H1 (cell line): Measurements from ENCODE around the gene MDH1B. TPM values are rescaled to one million over a fixed set of nuclear protein-coding genes. Genes with fewer than 3 reads are reported as not detected.

Source experiments
- CTCF ChIA-PET: fragments of 300-600 bp; sonication (Branson Sonifier 250); formaldehyde crosslinking; loops from one replicate; lab custom pipeline; 2021; ENCODE audit not compliant: partially characterized antibody; lab: Charles Lee
- POLR2A ChIA-PET: fragments of 300-600 bp; sonication (Branson Sonifier 250); formaldehyde crosslinking; loops from one replicate; lab custom pipeline; 2021; ENCODE audit warnings: inconsistent platforms; ENCODE audit not compliant: partially characterized antibody; lab: Charles Lee
- DNase-seq, 2 experiments: peaks; one replicate each; pipeline versions ENCODE4 v3.0.0 to v3.0.0-alpha.2; 2010 to 2022; ENCODE audit warnings: low spot score in 2 of 2, low read depth in 1 of 2, mixed read lengths in 1 of 2
- FAIRE-seq: peaks from 2 replicates; lab custom pipeline; 2011; peaks lifted over from hg19 to GRCh38; lab: Jason Lieb, UNC
- H2AFZ ChIP-seq: 2 replicates; pipeline ENCODE4 v1.8.1; 2012; ENCODE audit warnings: low read length, inconsistent platforms
- H2AK5ac ChIP-seq: 2 replicates; pipeline ENCODE4 v1.6.1; 2013; ENCODE audit warnings: low read depth, low read length
- H2BK120ac ChIP-seq: replicated peaks from 2 replicates; pipeline ENCODE3; 2013; ENCODE audit warnings: low read depth, low read length, inconsistent platforms
- H2BK12ac ChIP-seq: 2 replicates; pipeline ENCODE4 v1.6.1; 2013; ENCODE audit warnings: low read depth, low read length
- H2BK15ac ChIP-seq: 2 replicates; pipeline ENCODE4 v1.6.1; 2013; ENCODE audit warnings: low read length
- H2BK20ac ChIP-seq: 2 replicates; pipeline ENCODE4 v1.6.1; 2013; ENCODE audit warnings: low read length
- H2BK5ac ChIP-seq: 2 replicates; pipeline ENCODE4 v1.6.1; 2013; ENCODE audit warnings: low read depth, low read length
- H3K14ac ChIP-seq: 2 replicates; pipeline ENCODE4 v1.6.1; 2013; ENCODE audit warnings: inconsistent platforms; ENCODE audit not compliant: insufficient read length
- H3K18ac ChIP-seq: 2 replicates; pipeline ENCODE4 v1.6.1; 2013; ENCODE audit warnings: low read length; ENCODE audit errors: extremely low read depth
- H3K23ac ChIP-seq: 2 replicates; pipeline ENCODE4 v1.6.1; 2013; ENCODE audit warnings: inconsistent platforms; ENCODE audit not compliant: insufficient read length
- H3K23me2 ChIP-seq: 2 replicates; pipeline ENCODE4 v1.6.1; 2013; ENCODE audit warnings: low read depth, low read length
- H3K27ac ChIP-seq: 2 replicates; pipeline ENCODE4 v1.6.1; 2011; ENCODE audit warnings: low read depth, low read length, inconsistent platforms
- H3K27me3 ChIP-seq, 4 experiments: replicated peaks in 1 of 4; 1 replicate in 1 of 4; 2 replicates in 3 of 4; pipeline versions ENCODE4 v1.6.1 to v1.8.1; 2011 to 2013; ENCODE audit warnings: low read length in 3 of 4, mild to moderate bottlenecking in 3 of 4, inconsistent platforms in 2 of 4, mixed read lengths in 2 of 4, moderate library complexity in 1 of 4; ENCODE audit not compliant: control insufficient read depth in 3 of 4, insufficient read depth in 3 of 4; ENCODE audit errors: extremely low read depth in 1 of 4
- H3K36me3 ChIP-seq, 4 experiments: 2 replicates each; pipeline versions ENCODE4 v1.6.1 to v1.8.1; 2011 to 2013; ENCODE audit warnings: mild to moderate bottlenecking in 4 of 4, low read length in 3 of 4, moderate library complexity in 2 of 4, control low read depth in 1 of 4, inconsistent platforms in 1 of 4; ENCODE audit not compliant: insufficient read depth in 4 of 4, control insufficient read depth in 2 of 4
- H3K4ac ChIP-seq: replicated peaks from 2 replicates; pipeline ENCODE3; 2013; ENCODE audit warnings: low read length, low read depth, mixed read lengths, inconsistent platforms; ENCODE audit not compliant: insufficient read length
- H3K4me1 ChIP-seq, 4 experiments: replicated peaks in 1 of 4; 1 replicate in 1 of 4; 2 replicates in 3 of 4; pipeline versions ENCODE4 v1.6.1 to v1.8.1; 2011 to 2013; ENCODE audit warnings: low read length in 3 of 4, inconsistent platforms in 2 of 4, mixed read lengths in 1 of 4; ENCODE audit not compliant: insufficient read depth in 4 of 4, control insufficient read depth in 3 of 4
- H3K4me2 ChIP-seq, 2 experiments: 2 replicates each; pipeline versions ENCODE4 v1.6.1 to v1.8.1; 2011 to 2013; ENCODE audit warnings: low read depth in 2 of 2, low read length in 2 of 2, control low read depth in 1 of 2, inconsistent platforms in 1 of 2, mild to moderate bottlenecking in 1 of 2; ENCODE audit not compliant: insufficient read depth in 1 of 2
- H3K4me3 ChIP-seq, 4 experiments: fragments of 200-600, 300-600 bp in 1 of 4; sonication (generic), shearing (Covaris generic), sonication (Bioruptor Twin) in 1 of 4; 2 replicates each; pipeline versions ENCODE4 v1.5.1 to v1.8.1; 2011 to 2016; ENCODE audit warnings: low read length in 4 of 4, low read depth in 3 of 4, control low read depth in 2 of 4, inconsistent platforms in 2 of 4, mild to moderate bottlenecking in 2 of 4, mixed read lengths in 1 of 4, moderate library complexity in 1 of 4; ENCODE audit not compliant: insufficient read depth in 2 of 4; ENCODE audit errors: extremely low read depth in 1 of 4
- H3K56ac ChIP-seq: replicated peaks from 2 replicates; pipeline ENCODE3; 2013; ENCODE audit warnings: low read depth, mild to moderate bottlenecking, mixed read lengths, low read length, inconsistent platforms; ENCODE audit not compliant: insufficient read length
- H3K79me1 ChIP-seq: 2 replicates; pipeline ENCODE4 v1.6.1; 2013; ENCODE audit warnings: low read depth, low read length, control low read depth
- H3K79me2 ChIP-seq, 2 experiments: 2 replicates each; pipeline versions ENCODE4 v1.6.1 to v1.8.1; 2012 to 2013; ENCODE audit warnings: low read length in 2 of 2, mild to moderate bottlenecking in 2 of 2, inconsistent platforms in 1 of 2; ENCODE audit not compliant: insufficient read depth in 2 of 2, control insufficient read depth in 1 of 2
- H3K9ac ChIP-seq, 4 experiments: replicated peaks in 1 of 4; 1 replicate in 1 of 4; 2 replicates in 3 of 4; pipeline versions ENCODE4 v1.6.1 to v1.8.1; 2011 to 2013; ENCODE audit warnings: low read depth in 3 of 4, low read length in 3 of 4, control low read depth in 2 of 4, mild to moderate bottlenecking in 2 of 4, moderate library complexity in 2 of 4, inconsistent platforms in 1 of 4; ENCODE audit errors: extremely low read depth in 1 of 4
- H3K9me3 ChIP-seq, 2 experiments: 2 replicates each; pipeline versions ENCODE4 v1.6.1 to v1.8.1; 2012 to 2013; ENCODE audit warnings: mild to moderate bottlenecking in 2 of 2, moderate library complexity in 2 of 2, control low read depth in 1 of 2, inconsistent platforms in 1 of 2, low read depth in 1 of 2, low read length in 1 of 2, mixed read lengths in 1 of 2; ENCODE audit not compliant: insufficient read depth in 2 of 2
- H4K20me1 ChIP-seq, 2 experiments: replicated peaks in 1 of 2; 2 replicates each; pipeline versions ENCODE3 to v1.8.1; 2011 to 2013; ENCODE audit warnings: inconsistent platforms in 2 of 2, low read length in 2 of 2, mild to moderate bottlenecking in 1 of 2; ENCODE audit not compliant: insufficient read depth in 2 of 2, control insufficient read depth in 1 of 2
- H4K5ac ChIP-seq: 2 replicates; pipeline ENCODE4 v1.6.1; 2013; ENCODE audit warnings: low read length, low read depth, mixed read lengths, inconsistent platforms; ENCODE audit not compliant: insufficient read length
- H4K8ac ChIP-seq: 2 replicates; pipeline ENCODE4 v1.8.0; 2013; ENCODE audit warnings: mild to moderate bottlenecking, moderate library complexity, low read length, inconsistent platforms; ENCODE audit not compliant: insufficient read depth; ENCODE audit errors: extremely low read depth
- H4K91ac ChIP-seq: replicated peaks from 2 replicates; pipeline ENCODE3; 2013; ENCODE audit warnings: low read length, mixed read lengths, inconsistent platforms; ENCODE audit not compliant: insufficient read length
- BCL11A ChIP-seq, 2 experiments: IDR thresholded peaks; one replicate each; pipeline ENCODE4 v1.6.1; 2011; ENCODE audit warnings: low read depth in 2 of 2, low read length in 2 of 2, mild to moderate bottlenecking in 2 of 2
- CBX5 ChIP-seq: fragments of 300-800, 300-1000 bp; sonication (generic); IDR thresholded peaks from 2 replicates; pipeline ENCODE4 v1.7.1; 2016; ENCODE audit warnings: antibody characterized with exemption, low read length, low read depth
- CBX8 ChIP-seq: fragments of 300-800, 300-1000 bp; sonication (generic); IDR thresholded peaks from 2 replicates; pipeline ENCODE4 v1.7.1; 2016; ENCODE audit warnings: low read depth, low read length, borderline replicate concordance
- CHD1 ChIP-seq: IDR thresholded peaks from 2 replicates; pipeline ENCODE4 v1.6.1; 2012; ENCODE audit warnings: low read depth, low read length, improper control_type of control experiment
- EZH2 ChIP-seq: fragments of 200-600 bp; sonication (generic); IDR thresholded peaks from 2 replicates; pipeline ENCODE4 v1.7.1; 2012; ENCODE audit warnings: low read depth, mild to moderate bottlenecking, moderate library complexity, low read length, inconsistent platforms; ENCODE audit not compliant: severe bottlenecking
- POLR2AphosphoS5 ChIP-seq: IDR thresholded peaks from 2 replicates; pipeline ENCODE4 v1.6.1; 2011; ENCODE audit warnings: low read depth, low read length
- TAF7 ChIP-seq: optimal IDR thresholded peaks from 2 replicates; pipeline ENCODE3; 2011; ENCODE audit warnings: low read depth, mild to moderate bottlenecking, inconsistent platforms, low read length, moderate library complexity, borderline replicate concordance
- TBP ChIP-seq: IDR thresholded peaks from 2 replicates; pipeline ENCODE4 v1.6.1; 2011; ENCODE audit warnings: low read depth, low read length, improper control_type of control experiment
- TCF12 ChIP-seq: IDR thresholded peaks from 2 replicates; pipeline ENCODE4 v1.6.1; 2011; ENCODE audit warnings: low read depth, mild to moderate bottlenecking, low read length
- WGBS, 2 experiments: shearing (Covaris generic) in 1 of 2; methylation state at CpG; one replicate each; pipeline versions ENCODE4 v1.1.6 to v1.1.7; 2013 to 2015; ENCODE audit warnings: low lambda C conversion rate in 2 of 2, mixed read lengths in 2 of 2, inconsistent platforms in 1 of 2, low coverage in 1 of 2, missing lambda C conversion rate in 1 of 2; ENCODE audit not compliant: insufficient replicate concordance in 2 of 2, insufficient coverage in 1 of 2, insufficient read length in 1 of 2; ENCODE audit errors: extremely low coverage in 1 of 2, missing lambda C conversion rate in 1 of 2; 5-methylcytosine and 5-hydroxymethylcytosine counted together
- polyA plus RNA-seq, 7 experiments: library from polyadenylated mRNA; depleted of rRNA in 3 of 7; stranded (reverse) in 5 of 7; unstranded in 2 of 7; fragments of >200 nt in 5 of 7; fragments of 200-250 nt in 2 of 7; gene quantifications; 1 replicate in 5 of 7; 2 replicates in 1 of 7; 4 replicates in 1 of 7; pipeline versions ENCODE4 v1.2.1 to v1.2.3, GENCODE V29; 2011 to 2013; ENCODE audit warnings: missing spikeins in 2 of 7, mixed read lengths in 2 of 7
- total RNA-seq: library from RNA; stranded (reverse); fragmentation: NEBNext Ultra II Directional; extraction: Animal tissue kit (Norgen Biotek cat#: 25700); gene quantifications from 2 replicates; pipeline ENCODE4 v1.2.1, GENCODE V29; 2021

The MDH1B gene
- total and polyA plus RNA-seq, 2 of the 8 experiments (the other 6 are each of a cell fraction or from before 2014, with no cell fraction given): 1.5 to 2.1 TPM

DNA sequence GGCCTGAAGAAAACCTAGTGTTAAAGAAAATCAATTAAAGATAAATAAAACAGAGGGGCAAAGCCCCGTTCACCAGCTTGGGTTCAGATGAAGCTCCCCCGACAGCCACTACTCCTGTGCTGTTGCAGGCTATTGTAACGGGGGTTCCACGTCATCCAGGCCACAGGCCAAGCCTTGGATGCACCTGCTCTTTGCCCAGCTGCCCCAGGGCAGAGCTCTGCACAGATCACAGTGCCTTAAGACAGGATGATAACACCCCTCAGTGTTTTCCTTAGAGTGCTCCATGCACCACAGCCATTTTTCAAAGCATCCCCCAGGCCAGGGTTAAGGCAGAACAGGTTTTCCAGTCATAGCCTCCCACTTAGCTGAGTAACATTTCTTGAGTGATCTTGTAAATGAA, 32.2 kb upstream of the MDH1B start:
- H3K9ac ChIP-seq: no peak overlapping the region
- no peak overlapping the region for H3K56ac ChIP-seq
- no peak for DNase-seq
- H3K4me1 ChIP-seq: peaks cover 6 to 13% (median 11%) of the 10 kb centered on the region in 4 experiments; a peak in 6 of 7 replicates
- H3K27me3 ChIP-seq: no peaks in the 10 kb centered on the region
- no peak overlapping the region for H3K4ac ChIP-seq
- no peak overlapping the region for H2BK12ac ChIP-seq
- no peak for TF ChIP-seq CBX5
- no peak for TF ChIP-seq TCF12
- no peak for TF ChIP-seq POLR2AphosphoS5
- no peak for TF ChIP-seq TAF7
- TF ChIP-seq CHD1: no peak
- TF ChIP-seq EZH2: no peak
- TF ChIP-seq CBX8: no peak
- TF ChIP-seq BCL11A (IDR thresholded peaks at IDR 0.05; ENCODE audit: low read depth in 2 of 2, low read length in 2 of 2): no peak
- TF ChIP-seq TBP: no peak
- TF ChIP-seq, all 59 proteins: peak for 0
- Histone ChIP-seq H3K36me3 (peaks cover 2 to 13% (median 2%) of the 10 kb centered on the region in 4 experiments; a peak in 3 of 8 replicates), H2AFZ (no peak overlapping the region), H2AK5ac (no peak overlapping the region), H2BK5ac (no peak overlapping the region), H3K27ac (no peak overlapping the region), H3K79me2 (no peaks in the 10 kb centered on the region), H3K79me1 (no peaks in the 10 kb centered on the region), H2BK15ac (no peak overlapping the region), H3K23ac (no peak overlapping the region), H3K14ac (no peak overlapping the region), H3K18ac (no peak overlapping the region), H3K9me3 (no peaks in the 10 kb centered on the region), H4K20me1 (no peaks in the 10 kb centered on the region), H4K91ac (no peak overlapping the region), H4K8ac (no peak overlapping the region), H2BK120ac (no peak overlapping the region), H3K4me2 (no peak overlapping the region), H2BK20ac (no peak overlapping the region), H3K4me3 (no peak overlapping the region), H4K5ac (no peak overlapping the region), H3K23me2 (no peaks in the 10 kb centered on the region; the same call in 1 of the 2 replicates)
- 93% methylated on average over 4 of the region's 4 CpGs; no CpG with 5 or more reads in 1 of the 2 experiments for WGBS, 2 experiments
- FAIRE-seq: no peak
- POLR2A ChIA-PET: interaction anchor here (0.6 to 1.3 kb wide), 3 partner anchors 14 to 781 kb away, joined by 3 to 4 read pairs (median 3); no protein-coding TSS in a partner anchor
- CTCF ChIA-PET: interaction anchor here (0.9 to 2.3 kb wide), 5 partner anchors 15 to 676 kb away, joined by 3 to 13 read pairs (median 3); no protein-coding TSS in a partner anchor
